ENCODE data around the gene SLC8B1. TPM values are rescaled to one million over a fixed set of nuclear protein-coding genes. Genes with fewer than 3 reads are reported as not detected.

The SLC8B1 gene
- total RNA-seq, 1 experiment from 2014 or later = 13.0 TPM

DNA sequence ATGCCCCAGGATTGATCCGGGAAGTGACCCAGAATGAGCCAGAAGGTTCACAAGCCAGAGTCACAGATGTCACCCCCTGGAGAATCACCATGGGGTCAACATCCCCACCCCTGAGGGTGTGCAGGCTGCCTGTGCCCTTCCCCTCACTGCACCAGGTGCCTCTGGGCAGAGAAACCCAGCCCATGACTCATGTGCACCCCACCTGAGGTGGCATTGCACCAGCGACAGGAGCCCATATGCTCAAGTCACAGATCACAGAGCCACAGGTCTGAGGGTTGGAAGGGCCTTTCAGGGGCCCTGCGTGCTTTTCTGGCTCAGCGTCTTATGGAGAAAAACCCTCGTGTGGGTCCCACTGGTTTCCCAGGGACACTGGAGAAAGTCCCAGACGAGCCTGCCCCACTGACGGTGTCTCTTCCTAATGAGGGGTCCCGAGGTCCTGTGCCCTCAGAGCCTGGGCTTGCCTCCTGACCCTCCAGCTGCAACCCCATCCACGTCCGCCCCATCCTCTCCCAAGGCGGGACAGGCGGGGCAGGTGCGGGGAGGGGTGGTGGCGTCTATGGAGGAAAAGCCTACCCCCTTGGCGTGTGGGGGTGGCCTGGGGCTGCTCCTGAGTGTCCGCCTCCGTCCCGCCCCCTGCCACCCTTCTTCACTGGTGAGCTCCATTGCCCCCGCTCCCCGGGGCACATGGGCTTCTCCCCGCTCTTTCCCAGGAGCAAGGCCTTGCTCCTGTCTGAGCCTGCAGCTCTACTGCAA, 47.6 kb downstream of the SLC8B1 start:
- Mint-ChIP-seq H3K4me3 (ENCODE audit: unreplicated experiment) (no peak overlapping the region), H3K27ac (ENCODE audit: unreplicated experiment) (no peak overlapping the region), H3K9me3 (ENCODE audit: unreplicated experiment) (no peaks in the 10 kb centered on the region), H3K4me1 (ENCODE audit: low read depth, unreplicated experiment) (no peaks in the 10 kb centered on the region), H3K36me3 (ENCODE audit: insufficient read depth, unreplicated experiment) (peaks cover 31% of the 10 kb centered on the region), H3K27me3 (ENCODE audit: insufficient read depth, unreplicated experiment) (no peaks in the 10 kb centered on the region)
- ChIA-PET POLR2A (no interaction called here), CTCF (no interaction called here)
- BruUV-seq (replicated peaks) = no TSS peak
- Histone ChIP-seq H3K4me3 (ENCODE audit: low read depth, low read length) (no peak overlapping the region), H3K4me1 (no peaks in the 10 kb centered on the region), H3K27me3 (replicated peaks; ENCODE audit: control insufficient read depth, insufficient read depth, low read length) (no peaks in the 10 kb centered on the region), H3K9me3 (no peaks in the 10 kb centered on the region), H3K36me3 (ENCODE audit: control insufficient read depth, insufficient read depth, low read length) (no peaks in the 10 kb centered on the region)
- TF ChIP-seq, protein P1, sequence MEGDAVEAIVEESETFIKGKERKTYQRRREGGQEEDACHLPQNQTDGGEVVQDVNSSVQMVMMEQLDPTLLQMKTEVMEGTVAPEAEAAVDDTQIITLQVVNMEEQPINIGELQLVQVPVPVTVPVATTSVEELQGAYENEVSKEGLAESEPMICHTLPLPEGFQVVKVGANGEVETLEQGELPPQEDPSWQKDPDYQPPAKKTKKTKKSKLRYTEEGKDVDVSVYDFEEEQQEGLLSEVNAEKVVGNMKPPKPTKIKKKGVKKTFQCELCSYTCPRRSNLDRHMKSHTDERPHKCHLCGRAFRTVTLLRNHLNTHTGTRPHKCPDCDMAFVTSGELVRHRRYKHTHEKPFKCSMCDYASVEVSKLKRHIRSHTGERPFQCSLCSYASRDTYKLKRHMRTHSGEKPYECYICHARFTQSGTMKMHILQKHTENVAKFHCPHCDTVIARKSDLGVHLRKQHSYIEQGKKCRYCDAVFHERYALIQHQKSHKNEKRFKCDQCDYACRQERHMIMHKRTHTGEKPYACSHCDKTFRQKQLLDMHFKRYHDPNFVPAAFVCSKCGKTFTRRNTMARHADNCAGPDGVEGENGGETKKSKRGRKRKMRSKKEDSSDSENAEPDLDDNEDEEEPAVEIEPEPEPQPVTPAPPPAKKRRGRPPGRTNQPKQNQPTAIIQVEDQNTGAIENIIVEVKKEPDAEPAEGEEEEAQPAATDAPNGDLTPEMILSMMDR (IDR thresholded peaks at IDR 0.05; ENCODE audit: insufficient read depth in 1 of 2, low read depth in 1 of 2, low read length in 1 of 2, severe bottlenecking in 1 of 2, unreplicated experiment in 1 of 2) = no peak
- intact Hi-C loops (cut with micrococcal nuclease; ENCODE audit: unreplicated experiment) = no loop called here
- no peak for DNase-seq

DNA sequence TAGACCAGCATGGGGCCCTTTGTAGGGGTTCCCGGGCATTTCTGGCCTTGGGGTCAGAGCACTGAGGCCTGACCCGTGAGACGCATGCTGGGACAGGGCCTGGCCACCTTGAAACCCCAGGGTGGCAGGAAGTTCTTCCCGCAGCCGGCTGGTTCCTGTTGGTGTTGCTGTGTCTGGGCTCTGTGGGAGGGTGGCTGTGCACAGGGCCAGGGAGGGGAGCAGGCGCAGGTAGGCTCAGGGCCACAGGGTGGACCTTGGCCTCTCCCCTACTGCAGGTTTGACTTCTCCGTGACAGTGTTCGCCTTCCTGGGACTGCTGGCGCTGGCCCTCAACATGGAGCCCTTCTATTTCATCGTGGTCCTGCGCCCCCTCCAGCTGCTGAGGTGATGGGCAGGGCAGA, 48.2 kb downstream of the SLC8B1 start:
- TF ChIP-seq, protein P1 (IDR thresholded peaks at IDR 0.05; ENCODE audit: insufficient read depth in 1 of 2, low read depth in 1 of 2, low read length in 1 of 2, severe bottlenecking in 1 of 2, unreplicated experiment in 1 of 2) = no peak
- no peaks in the 10 kb centered on the region for H3K4me1 ChIP-seq
- no peaks in the 10 kb centered on the region for H3K9me3 ChIP-seq
- Mint-ChIP-seq H3K36me3 (ENCODE audit: insufficient read depth, unreplicated experiment) (peaks cover 31% of the 10 kb centered on the region), H3K4me3 (ENCODE audit: unreplicated experiment) (no peak overlapping the region), H3K4me1 (ENCODE audit: low read depth, unreplicated experiment) (no peaks in the 10 kb centered on the region), H3K27ac (ENCODE audit: unreplicated experiment) (no peak overlapping the region), H3K9me3 (ENCODE audit: unreplicated experiment) (no peaks in the 10 kb centered on the region), H3K27me3 (ENCODE audit: insufficient read depth, unreplicated experiment) (no peaks in the 10 kb centered on the region)
- no peaks in the 10 kb centered on the region for H3K27me3 ChIP-seq (replicated peaks; ENCODE audit: control insufficient read depth, insufficient read depth, low read length)
- DNase-seq = no peak
- H3K36me3 ChIP-seq (ENCODE audit: control insufficient read depth, insufficient read depth, low read length) = no peaks in the 10 kb centered on the region
- no peak overlapping the region for H3K4me3 ChIP-seq (ENCODE audit: low read depth, low read length)
- ChIA-PET POLR2A (no interaction called here), CTCF (no interaction called here)
- intact Hi-C loops (cut with micrococcal nuclease; ENCODE audit: unreplicated experiment) = no loop called here
- no TSS peak for BruUV-seq (replicated peaks)

DNA sequence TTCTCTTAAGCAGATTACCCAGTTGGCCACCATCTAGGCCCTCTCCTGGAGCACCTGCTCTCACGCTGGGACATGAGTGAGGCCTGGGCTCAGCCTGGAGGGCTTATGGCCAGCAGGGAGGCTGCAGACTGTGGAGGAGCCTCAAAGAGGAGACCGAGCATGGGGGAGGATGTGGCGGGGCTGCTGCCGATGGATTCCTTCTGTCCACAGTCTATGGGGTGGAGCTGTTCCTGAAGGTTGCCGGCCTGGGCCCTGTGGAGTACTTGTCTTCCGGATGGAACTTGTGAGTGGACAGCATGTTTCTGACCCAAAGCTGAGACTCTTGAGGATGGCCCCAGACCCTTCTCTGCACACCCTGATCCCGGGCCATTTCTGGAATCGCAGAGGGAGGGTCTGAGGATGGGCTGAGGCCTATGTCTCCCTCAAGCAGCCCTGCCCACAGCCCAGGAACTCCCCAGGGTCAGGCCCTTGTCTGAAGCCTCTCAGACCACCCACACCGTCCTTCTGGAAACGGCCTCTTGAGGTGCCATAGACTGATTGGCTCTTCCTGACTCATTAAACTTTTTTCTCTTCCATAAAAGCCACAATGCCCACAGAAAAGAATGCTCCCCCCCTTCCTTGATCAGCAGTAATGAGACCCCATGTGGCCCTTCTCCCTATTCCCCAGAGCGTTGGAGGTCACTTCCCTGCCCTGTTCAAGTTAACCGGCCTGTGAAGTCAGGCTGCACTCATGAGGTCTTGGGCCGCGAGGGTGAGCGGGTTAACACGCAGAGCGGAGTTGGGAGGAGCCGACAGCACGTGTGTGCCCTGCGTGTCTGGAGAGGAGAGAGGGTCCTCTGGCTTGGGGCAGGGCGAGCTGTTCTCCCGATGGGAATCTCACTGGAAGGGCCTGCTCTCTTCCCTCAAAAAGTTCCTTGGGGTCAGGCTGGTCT, 49.0 kb downstream of the SLC8B1 start:
- intact Hi-C loops (cut with micrococcal nuclease; ENCODE audit: unreplicated experiment) = no loop called here
- ChIA-PET POLR2A (no interaction called here), CTCF (no interaction called here)
- Histone ChIP-seq H3K36me3 (ENCODE audit: control insufficient read depth, insufficient read depth, low read length) (no peaks in the 10 kb centered on the region), H3K27me3 (replicated peaks; ENCODE audit: control insufficient read depth, insufficient read depth, low read length) (no peaks in the 10 kb centered on the region), H3K9me3 (no peaks in the 10 kb centered on the region), H3K4me1 (no peaks in the 10 kb centered on the region), H3K4me3 (ENCODE audit: low read depth, low read length) (no peak overlapping the region)
- no peak overlapping the region for H3K4me3 Mint-ChIP-seq (ENCODE audit: unreplicated experiment)
- peaks cover 26% of the 10 kb centered on the region for H3K36me3 Mint-ChIP-seq (ENCODE audit: insufficient read depth, unreplicated experiment)
- BruUV-seq (replicated peaks) = no TSS peak
- H3K4me1 Mint-ChIP-seq (ENCODE audit: low read depth, unreplicated experiment) = no peaks in the 10 kb centered on the region
- no peaks in the 10 kb centered on the region for H3K27me3 Mint-ChIP-seq (ENCODE audit: insufficient read depth, unreplicated experiment)
- no peaks in the 10 kb centered on the region for H3K9me3 Mint-ChIP-seq (ENCODE audit: unreplicated experiment)
- TF ChIP-seq, protein P1 (IDR thresholded peaks at IDR 0.05; ENCODE audit: insufficient read depth in 1 of 2, low read depth in 1 of 2, low read length in 1 of 2, severe bottlenecking in 1 of 2, unreplicated experiment in 1 of 2) = no peak
- no peak overlapping the region for H3K27ac Mint-ChIP-seq (ENCODE audit: unreplicated experiment)
- DNase-seq = no peak
